GM12875 (cell line): ENCODE measurements around the gene DNM1L.
"Not testable (repeated sequence)": the region's sequence is repeated elsewhere in the genome, so short reads cannot be mapped to it uniquely, and the experiment has no call there.

Experiments
- H3K4me3 ChIP-seq: one replicate; pipeline ENCODE4 v1.5.1; 2011; ENCODE audit warnings: low read depth, low read length, control low read depth
- CTCF ChIP-seq: IDR thresholded peaks from 2 replicates; pipeline ENCODE4 v1.5.1; 2011; ENCODE audit warnings: low read depth, mild to moderate bottlenecking, control low read depth, inconsistent platforms, low read length, moderate library complexity, borderline replicate concordance; ENCODE audit not compliant: insufficient read depth

Gene DNM1L

GRCh38 chr12:32695787-32696186 is 16.7 kb downstream of the DNM1L start:
- H3K4me3 ChIP-seq: no peak overlapping the region
- no peak for TF ChIP-seq CTCF

GRCh38 chr12:32697445-32697844 is 18.3 kb downstream of the DNM1L start:
- TF ChIP-seq CTCF: no peak
- H3K4me3 ChIP-seq: no peak overlapping the region

- TF ChIP-seq CTCF: no peak
- H3K4me3 ChIP-seq: no peak overlapping the region
These were observed 19.2 kb downstream of the DNM1L start for GRCh38 chr12:32698285-32698684.

- H3K4me3 ChIP-seq: not testable (repeated sequence)
These were observed 20.3 kb downstream of the DNM1L start for GRCh38 chr12:32699437-32699836.

GRCh38 chr12:32702473-32702872 is 23.4 kb downstream of the DNM1L start:
- H3K4me3 ChIP-seq: no peak overlapping the region
- no peak for TF ChIP-seq CTCF

GRCh38 chr12:32702946-32703345 is 23.8 kb downstream of the DNM1L start:
- H3K4me3 ChIP-seq: no peak overlapping the region
- no peak for TF ChIP-seq CTCF

GRCh38 chr12:32705783-32706182 is 26.7 kb downstream of the DNM1L start:
- no peak overlapping the region for H3K4me3 ChIP-seq
- TF ChIP-seq CTCF: no peak
